Ishikawa (cell line): ENCODE measurements around the gene CD300LD.

Experiments used
- CEBPB ChIP-seq: IDR thresholded peaks from 2 replicates; pipeline ENCODE4 v1.6.1; 2012
- CREB1 ChIP-seq: IDR thresholded peaks from 2 replicates; pipeline ENCODE4 v1.6.1; 2012; ENCODE audit warnings: low read depth
- EGR1 ChIP-seq: IDR thresholded peaks from 2 replicates; pipeline ENCODE4 v1.6.1; 2012
- EP300 ChIP-seq: IDR thresholded peaks from 2 replicates; pipeline ENCODE4 v1.6.1; 2012; ENCODE audit warnings: borderline replicate concordance
- FOXM1 ChIP-seq: IDR thresholded peaks from 2 replicates; pipeline ENCODE4 v1.6.1; 2012; ENCODE audit warnings: low read depth, borderline replicate concordance
- NFIC ChIP-seq: IDR thresholded peaks from 2 replicates; pipeline ENCODE4 v1.6.1; 2012
- RAD21 ChIP-seq: IDR thresholded peaks from 2 replicates; pipeline ENCODE4 v1.6.1; 2012; ENCODE audit warnings: low read depth
- TAF1 ChIP-seq: IDR thresholded peaks from 2 replicates; pipeline ENCODE4 v1.6.1; 2012; ENCODE audit warnings: low read depth, mild to moderate bottlenecking
- TCF12 ChIP-seq: IDR thresholded peaks from 2 replicates; pipeline ENCODE4 v1.6.1; 2012; ENCODE audit warnings: low read depth
- TEAD4 ChIP-seq: IDR thresholded peaks from 2 replicates; pipeline ENCODE4 v1.6.1; 2012
- YY1 ChIP-seq: IDR thresholded peaks from 2 replicates; pipeline ENCODE4 v1.6.1; 2012; ENCODE audit warnings: low read depth
- ZBTB7A ChIP-seq: IDR thresholded peaks from 2 replicates; pipeline ENCODE4 v1.6.1; 2012; ENCODE audit warnings: low read depth
- TF ChIP-seq, protein P1 (sequence below): IDR thresholded peaks from 2 replicates; pipeline ENCODE4 v1.6.1; 2012
- TF ChIP-seq, protein P2 (sequence below): IDR thresholded peaks from 2 replicates; pipeline ENCODE4 v1.6.1; 2012
- TF ChIP-seq, protein P3 (sequence below): IDR thresholded peaks from 2 replicates; pipeline ENCODE4 v1.6.1; 2012; ENCODE audit warnings: low read depth, mild to moderate bottlenecking

The CD300LD gene

DNA sequence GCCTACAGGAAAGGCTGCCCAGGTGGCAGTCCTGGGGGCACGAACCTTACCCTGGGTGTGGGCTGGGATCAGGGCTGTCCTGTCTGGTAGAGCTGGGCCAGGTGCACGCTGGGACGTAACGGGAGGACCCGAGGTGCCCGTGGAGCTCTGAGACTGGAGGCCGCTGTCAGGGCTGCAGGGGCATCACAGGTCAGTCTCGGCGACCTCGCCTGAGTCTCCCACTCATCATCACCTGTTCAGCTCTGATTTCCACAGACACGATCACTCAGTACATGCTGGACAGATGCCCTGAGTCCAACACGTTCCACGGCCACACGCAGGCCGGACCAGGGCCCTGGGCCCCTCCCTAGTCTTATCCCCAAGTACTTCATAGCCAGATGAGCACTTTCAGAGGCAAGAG lies 41.5 kb downstream of the CD300LD start:
- TF ChIP-seq FOXM1 = no peak
- no peak for TF ChIP-seq CREB1
- TF ChIP-seq TCF12 = no peak
- TF ChIP-seq, protein P1, sequence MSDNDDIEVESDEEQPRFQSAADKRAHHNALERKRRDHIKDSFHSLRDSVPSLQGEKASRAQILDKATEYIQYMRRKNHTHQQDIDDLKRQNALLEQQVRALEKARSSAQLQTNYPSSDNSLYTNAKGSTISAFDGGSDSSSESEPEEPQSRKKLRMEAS = no peak
- TF ChIP-seq TEAD4 = no peak
- no peak for TF ChIP-seq CEBPB
- no peak for TF ChIP-seq EP300
- TF ChIP-seq NFIC = no peak
- TF ChIP-seq, protein P2, sequence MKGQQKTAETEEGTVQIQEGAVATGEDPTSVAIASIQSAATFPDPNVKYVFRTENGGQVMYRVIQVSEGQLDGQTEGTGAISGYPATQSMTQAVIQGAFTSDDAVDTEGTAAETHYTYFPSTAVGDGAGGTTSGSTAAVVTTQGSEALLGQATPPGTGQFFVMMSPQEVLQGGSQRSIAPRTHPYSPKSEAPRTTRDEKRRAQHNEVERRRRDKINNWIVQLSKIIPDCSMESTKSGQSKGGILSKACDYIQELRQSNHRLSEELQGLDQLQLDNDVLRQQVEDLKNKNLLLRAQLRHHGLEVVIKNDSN = no peak
- TF ChIP-seq EGR1 = no peak
- TF ChIP-seq RAD21 = no peak
- TF ChIP-seq TAF1 = no peak
- TF ChIP-seq, protein P3, sequence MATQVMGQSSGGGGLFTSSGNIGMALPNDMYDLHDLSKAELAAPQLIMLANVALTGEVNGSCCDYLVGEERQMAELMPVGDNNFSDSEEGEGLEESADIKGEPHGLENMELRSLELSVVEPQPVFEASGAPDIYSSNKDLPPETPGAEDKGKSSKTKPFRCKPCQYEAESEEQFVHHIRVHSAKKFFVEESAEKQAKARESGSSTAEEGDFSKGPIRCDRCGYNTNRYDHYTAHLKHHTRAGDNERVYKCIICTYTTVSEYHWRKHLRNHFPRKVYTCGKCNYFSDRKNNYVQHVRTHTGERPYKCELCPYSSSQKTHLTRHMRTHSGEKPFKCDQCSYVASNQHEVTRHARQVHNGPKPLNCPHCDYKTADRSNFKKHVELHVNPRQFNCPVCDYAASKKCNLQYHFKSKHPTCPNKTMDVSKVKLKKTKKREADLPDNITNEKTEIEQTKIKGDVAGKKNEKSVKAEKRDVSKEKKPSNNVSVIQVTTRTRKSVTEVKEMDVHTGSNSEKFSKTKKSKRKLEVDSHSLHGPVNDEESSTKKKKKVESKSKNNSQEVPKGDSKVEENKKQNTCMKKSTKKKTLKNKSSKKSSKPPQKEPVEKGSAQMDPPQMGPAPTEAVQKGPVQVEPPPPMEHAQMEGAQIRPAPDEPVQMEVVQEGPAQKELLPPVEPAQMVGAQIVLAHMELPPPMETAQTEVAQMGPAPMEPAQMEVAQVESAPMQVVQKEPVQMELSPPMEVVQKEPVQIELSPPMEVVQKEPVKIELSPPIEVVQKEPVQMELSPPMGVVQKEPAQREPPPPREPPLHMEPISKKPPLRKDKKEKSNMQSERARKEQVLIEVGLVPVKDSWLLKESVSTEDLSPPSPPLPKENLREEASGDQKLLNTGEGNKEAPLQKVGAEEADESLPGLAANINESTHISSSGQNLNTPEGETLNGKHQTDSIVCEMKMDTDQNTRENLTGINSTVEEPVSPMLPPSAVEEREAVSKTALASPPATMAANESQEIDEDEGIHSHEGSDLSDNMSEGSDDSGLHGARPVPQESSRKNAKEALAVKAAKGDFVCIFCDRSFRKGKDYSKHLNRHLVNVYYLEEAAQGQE = no peak
- TF ChIP-seq YY1 = no peak
- TF ChIP-seq ZBTB7A = no peak

DNA sequence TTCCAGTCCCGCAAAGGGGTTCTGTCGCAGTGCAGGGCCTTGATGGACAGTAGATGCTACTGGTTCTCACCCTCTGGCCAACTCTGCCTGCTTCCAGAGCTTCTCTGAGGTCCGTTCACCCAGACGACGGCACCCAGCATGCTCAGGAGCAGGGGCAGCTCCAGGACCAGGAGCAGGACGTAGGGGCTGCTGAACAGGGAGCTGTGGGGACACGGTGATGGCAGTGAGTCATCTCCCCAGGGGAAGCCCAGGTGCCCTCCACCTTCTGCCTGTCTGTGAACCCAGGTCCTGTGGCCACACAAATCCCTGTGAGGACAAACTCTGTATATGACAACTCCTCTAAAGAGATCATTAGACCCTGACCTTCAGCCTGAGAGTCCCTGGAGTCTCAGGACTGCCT lies 42.7 kb downstream of the CD300LD start:
- TF ChIP-seq CEBPB (no peak), EP300 (no peak), RAD21 (no peak), FOXM1 (no peak), CREB1 (no peak), YY1 (no peak), TEAD4 (no peak), ZBTB7A (no peak), NFIC (no peak), EGR1 (no peak), TCF12 (no peak)
- TF ChIP-seq, protein P3 = no peak
- TF ChIP-seq, protein P1 = no peak

DNA sequence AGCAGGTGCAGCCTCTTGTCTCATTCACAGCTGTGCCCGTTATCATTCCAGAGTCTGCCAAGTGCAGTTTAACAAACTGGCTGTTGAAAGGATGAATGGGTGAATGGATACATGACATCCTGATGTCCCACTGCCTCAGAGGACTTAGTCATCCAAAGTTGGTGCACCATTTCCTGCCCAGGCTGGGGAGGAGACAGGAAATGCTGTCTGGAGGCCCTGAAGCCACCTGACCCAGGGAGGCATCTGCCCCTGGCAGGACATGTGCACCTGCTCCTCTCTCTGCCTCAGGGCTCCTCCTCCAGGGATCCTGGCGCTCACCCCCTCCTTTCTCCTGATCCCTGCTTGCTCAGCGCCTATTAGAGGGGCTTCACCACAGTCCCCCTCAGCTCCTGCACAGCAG lies 44.3 kb downstream of the CD300LD start:
- TF ChIP-seq TEAD4 = no peak
- TF ChIP-seq, protein P3 = no peak

DNA sequence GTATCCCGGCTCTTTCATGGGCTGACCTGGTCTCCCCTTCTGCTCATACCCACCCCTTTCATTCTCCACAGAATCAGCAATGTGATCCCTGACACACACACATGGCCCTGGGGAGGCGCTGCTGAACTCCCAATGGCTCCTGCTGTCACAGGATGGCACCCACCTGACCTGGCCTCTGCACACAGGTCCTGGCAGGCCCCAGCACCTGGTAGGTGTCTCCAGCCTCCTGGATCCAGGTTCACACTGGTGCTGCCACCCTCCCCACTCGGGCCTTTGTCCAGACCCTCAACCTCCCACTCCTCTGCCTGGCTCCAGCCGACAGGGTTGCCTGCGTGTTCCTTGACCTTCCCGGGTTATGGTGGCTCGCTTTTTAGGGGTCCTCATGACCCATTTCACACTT lies 44.8 kb downstream of the CD300LD start:
- TF ChIP-seq NFIC = no peak
- no peak for TF ChIP-seq TAF1
- no peak for TF ChIP-seq TCF12
- TF ChIP-seq FOXM1 = no peak
- TF ChIP-seq RAD21 = no peak
- no peak for TF ChIP-seq EP300
- TF ChIP-seq EGR1 = no peak
- TF ChIP-seq ZBTB7A = no peak
- TF ChIP-seq CREB1 = no peak
- TF ChIP-seq, protein P2 = no peak
- TF ChIP-seq, protein P1 = no peak
- no peak for TF ChIP-seq CEBPB
- no peak for TF ChIP-seq YY1
- TF ChIP-seq TEAD4 = no peak
- TF ChIP-seq, protein P3 = no peak
